Mucosa of rectum (tissue), 2 donors: ENCODE results near the gene PHAF1.

Source experiments
- H3K27ac ChIP-seq, 2 donors: one replicate each; pipeline ENCODE4 v1.7.0; 2013; ENCODE audit warnings: inconsistent platforms in 2 of 2, low read depth in 2 of 2, low read length in 2 of 2
- H3K27me3 ChIP-seq, 2 donors: one replicate each; pipeline ENCODE4 v1.7.0; 2013; ENCODE audit warnings: low read length in 2 of 2; ENCODE audit not compliant: control insufficient read depth in 2 of 2, insufficient read depth in 2 of 2
- H3K36me3 ChIP-seq, 2 donors: one replicate each; pipeline ENCODE4 v1.7.0; 2013; ENCODE audit warnings: low read length in 2 of 2; ENCODE audit not compliant: control insufficient read depth in 2 of 2, insufficient read depth in 2 of 2
- H3K4me1 ChIP-seq, 2 donors: one replicate each; pipeline ENCODE4 v1.7.0; 2013; ENCODE audit warnings: low read length in 2 of 2, mild to moderate bottlenecking in 1 of 2; ENCODE audit not compliant: control insufficient read depth in 2 of 2, insufficient read depth in 2 of 2
- H3K4me3 ChIP-seq, 2 donors: one replicate each; pipeline ENCODE4 v1.7.0; 2013; ENCODE audit warnings: low read length in 2 of 2
- H3K9ac ChIP-seq, 2 donors: one replicate each; pipeline ENCODE4 v1.7.0; 2013; ENCODE audit warnings: low read length in 2 of 2, low read depth in 1 of 2, mild to moderate bottlenecking in 1 of 2
- H3K9me3 ChIP-seq, 2 donors: one replicate each; pipeline ENCODE4 v1.7.0; 2013; ENCODE audit warnings: low read length in 2 of 2; ENCODE audit not compliant: control insufficient read depth in 2 of 2
- donor health status: healthy.
- donor health status: Normal muscosa, but diverticular disease.

Gene PHAF1

GRCh38 chr16:67087291-67087690, 22.4 kb upstream of the PHAF1 start:
- Histone ChIP-seq H3K4me1 (no peaks in the 10 kb centered on the region), H3K36me3 (peaks cover 3 to 6% of the 10 kb centered on the region in 2 donors), H3K9me3 (no peaks in the 10 kb centered on the region), H3K27me3 (no peaks in the 10 kb centered on the region), H3K4me3 (no peak overlapping the region), H3K9ac (no peak overlapping the region), H3K27ac (no peak overlapping the region)

GRCh38 chr16:67087803-67088202, 21.9 kb upstream of the PHAF1 start:
- Histone ChIP-seq H3K27ac (no peak overlapping the region), H3K9me3 (no peaks in the 10 kb centered on the region), H3K4me3 (no peak overlapping the region), H3K4me1 (no peaks in the 10 kb centered on the region), H3K36me3 (peaks cover 4 to 6% of the 10 kb centered on the region in 2 donors), H3K9ac (no peak overlapping the region), H3K27me3 (no peaks in the 10 kb centered on the region)

GRCh38 chr16:67088551-67088950, 21.2 kb upstream of the PHAF1 start:
- Histone ChIP-seq H3K36me3 (peaks cover 4 to 6% of the 10 kb centered on the region in 2 donors), H3K9ac (no peak overlapping the region), H3K4me3 (no peak overlapping the region), H3K4me1 (no peaks in the 10 kb centered on the region), H3K9me3 (no peaks in the 10 kb centered on the region), H3K27me3 (no peaks in the 10 kb centered on the region), H3K27ac (no peak overlapping the region)

GRCh38 chr16:67089101-67089500, 20.6 kb upstream of the PHAF1 start:
- Histone ChIP-seq H3K36me3 (peaks cover 4 to 10% of the 10 kb centered on the region in 2 donors), H3K27ac (no peak overlapping the region), H3K9me3 (no peaks in the 10 kb centered on the region), H3K4me1 (no peaks in the 10 kb centered on the region), H3K9ac (no peak overlapping the region), H3K27me3 (no peaks in the 10 kb centered on the region), H3K4me3 (no peak overlapping the region)

GRCh38 chr16:67091906-67092566, 17.7 kb upstream of the PHAF1 start:
- no peak overlapping the region for H3K4me3 ChIP-seq
- no peak overlapping the region for H3K27ac ChIP-seq
- H3K9ac ChIP-seq, result no peak overlapping the region
- no peaks in the 10 kb centered on the region for H3K27me3 ChIP-seq
- H3K4me1 ChIP-seq, result no peaks in the 10 kb centered on the region
- peaks cover 4 to 10% of the 10 kb centered on the region in 2 donors for H3K36me3 ChIP-seq
- H3K9me3 ChIP-seq, result no peaks in the 10 kb centered on the region

- Histone ChIP-seq H3K27ac (no peak overlapping the region), H3K9ac (no peak overlapping the region), H3K36me3 (peaks cover 4 to 7% of the 10 kb centered on the region in 2 donors)
Measured at GRCh38 chr16:67093098-67093726, 16.5 kb upstream of the PHAF1 start.

GRCh38 chr16:67098599-67098998, 11.1 kb upstream of the PHAF1 start:
- no peak overlapping the region for H3K9ac ChIP-seq
- no peaks in the 10 kb centered on the region for H3K27me3 ChIP-seq
- H3K4me3 ChIP-seq, result no peak overlapping the region
- peaks cover 15% of the 10 kb centered on the region in 2 donors for H3K36me3 ChIP-seq
- no peaks in the 10 kb centered on the region for H3K9me3 ChIP-seq
- H3K4me1 ChIP-seq, result no peaks in the 10 kb centered on the region
- no peak overlapping the region for H3K27ac ChIP-seq

More at GRCh38 chr16:67093098-67093726, 16.5 kb upstream of the PHAF1 start:
- no peaks in the 10 kb centered on the region for H3K27me3 ChIP-seq
- no peaks in the 10 kb centered on the region for H3K9me3 ChIP-seq
- H3K4me1 ChIP-seq, result no peaks in the 10 kb centered on the region
- H3K4me3 ChIP-seq, result no peak overlapping the region

- Histone ChIP-seq H3K4me1 (peaks cover 0 to 4% of the 10 kb centered on the region in 2 donors), H3K36me3 (peaks cover 12 to 15% of the 10 kb centered on the region in 2 donors), H3K27ac (no peak overlapping the region), H3K9me3 (no peaks in the 10 kb centered on the region), H3K9ac (no peak overlapping the region), H3K27me3 (no peaks in the 10 kb centered on the region), H3K4me3 (no peak overlapping the region)
Measured at GRCh38 chr16:67100569-67101310, 9.0 kb upstream of the PHAF1 start.

- H3K9me3 ChIP-seq, result no peaks in the 10 kb centered on the region
- H3K27me3 ChIP-seq, result no peaks in the 10 kb centered on the region
- H3K4me1 ChIP-seq, result peaks cover 0 to 4% of the 10 kb centered on the region in 2 donors
- peaks cover 12 to 15% of the 10 kb centered on the region in 2 donors for H3K36me3 ChIP-seq
- no peak overlapping the region for H3K4me3 ChIP-seq
- no peak overlapping the region for H3K27ac ChIP-seq
- no peak overlapping the region for H3K9ac ChIP-seq
Measured at GRCh38 chr16:67101311-67102082, 8.2 kb upstream of the PHAF1 start.
